ENCODE measurements around the gene ACTG1. TPM values are rescaled to one million over a fixed set of nuclear protein-coding genes. Genes with fewer than 3 reads are reported as not detected.

The ACTG1 gene
- total and polyA plus RNA-seq, 9 of the 15 experiments (the other 6 are each of a cell fraction or from before 2014, with no cell fraction given): 224 to 1,775 (median 568) TPM

DNA sequence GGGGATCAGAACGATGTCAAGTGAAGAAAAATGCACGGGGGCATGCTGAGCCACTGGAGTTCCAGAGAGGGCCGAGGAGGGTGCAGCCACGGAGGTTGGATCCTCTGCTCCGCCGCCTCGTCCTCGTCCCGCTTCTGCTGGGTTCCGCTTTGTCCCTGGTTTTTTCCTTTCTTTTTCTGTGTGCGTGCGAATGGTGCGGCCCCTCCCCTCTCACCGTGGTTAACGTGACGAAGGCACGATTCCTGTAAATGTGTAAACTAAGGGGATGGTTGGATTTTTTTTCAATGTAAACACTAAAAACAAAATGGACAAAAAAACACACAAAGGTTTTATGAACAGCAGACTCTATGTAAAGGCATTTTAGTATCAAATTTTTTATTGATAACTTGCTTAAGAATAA lies 46.7 kb downstream of the ACTG1 start:
- H3K27me3 ChIP-seq (ENCODE audit: control insufficient read depth in 2 of 2, insufficient read depth in 2 of 2, low read length in 2 of 2): no peaks in the 10 kb centered on the region
- peaks cover 11 to 70% of the 10 kb centered on the region in 2 experiments for H3K4me1 ChIP-seq (replicated peaks in 1 of 2; ENCODE audit: control insufficient read depth in 2 of 2, insufficient read depth in 2 of 2, low read length in 2 of 2)
- no peak for DNase-seq (ENCODE audit: extremely low read depth in 1 of 4, low spot score in 3 of 4)
- intact Hi-C loops (cut with micrococcal nuclease) (no loop called here), in situ Hi-C loops (cut with MboI) (no loop called here)
- FAIRE-seq: no peak
- no peak overlapping the region for H3K4me3 ChIP-seq
- no peak overlapping the region for H3K4me2 ChIP-seq (ENCODE audit: insufficient read depth, low read length)
- ChIA-PET POLR2A (no interaction called here), CTCF (ENCODE audit: low intra/inter-chr PET ratio) (no interaction called here)
- no peak for ATAC-seq
- peaks cover 6% of the 10 kb centered on the region; the same call in 1 of the 3 replicates for H3K36me3 ChIP-seq (ENCODE audit: control insufficient read depth, insufficient read depth, low read length)
- no peak overlapping the region for H3K27ac ChIP-seq (ENCODE audit: extremely low read depth, low read depth, low read length)
- no TSS peak for BruUV-seq (replicated peaks)
- no peak overlapping the region for H3K9ac ChIP-seq (ENCODE audit: insufficient read depth in 1 of 2, low read depth in 2 of 2, low read length in 2 of 2)
- no peaks in the 10 kb centered on the region for H4K20me1 ChIP-seq (replicated peaks; ENCODE audit: control insufficient read depth, insufficient read depth, low read length)
- no peak overlapping the region for H2AFZ ChIP-seq (ENCODE audit: low read depth, low read length)
- no peaks in the 10 kb centered on the region for H3K79me2 ChIP-seq (ENCODE audit: control insufficient read depth, insufficient read depth, low read length)
- H3K9me1 ChIP-seq (ENCODE audit: control insufficient read depth, insufficient read depth, low read length): no peaks in the 10 kb centered on the region
- WGBS (ENCODE audit: insufficient coverage, low coverage, missing lambda C conversion rate): 78% methylated on average over 16 of the region's 17 CpGs
- TF ChIP-seq, protein P1, sequence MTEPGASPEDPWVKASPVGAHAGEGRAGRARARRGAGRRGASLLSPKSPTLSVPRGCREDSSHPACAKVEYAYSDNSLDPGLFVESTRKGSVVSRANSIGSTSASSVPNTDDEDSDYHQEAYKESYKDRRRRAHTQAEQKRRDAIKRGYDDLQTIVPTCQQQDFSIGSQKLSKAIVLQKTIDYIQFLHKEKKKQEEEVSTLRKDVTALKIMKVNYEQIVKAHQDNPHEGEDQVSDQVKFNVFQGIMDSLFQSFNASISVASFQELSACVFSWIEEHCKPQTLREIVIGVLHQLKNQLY (CRISPR knock-in tag; conservative IDR thresholded peaks at IDR 0.05): no peak
- no peaks in the 10 kb centered on the region for H3K9me3 ChIP-seq (replicated peaks; ENCODE audit: control insufficient read depth, insufficient read depth, low read depth, low read length)

DNA sequence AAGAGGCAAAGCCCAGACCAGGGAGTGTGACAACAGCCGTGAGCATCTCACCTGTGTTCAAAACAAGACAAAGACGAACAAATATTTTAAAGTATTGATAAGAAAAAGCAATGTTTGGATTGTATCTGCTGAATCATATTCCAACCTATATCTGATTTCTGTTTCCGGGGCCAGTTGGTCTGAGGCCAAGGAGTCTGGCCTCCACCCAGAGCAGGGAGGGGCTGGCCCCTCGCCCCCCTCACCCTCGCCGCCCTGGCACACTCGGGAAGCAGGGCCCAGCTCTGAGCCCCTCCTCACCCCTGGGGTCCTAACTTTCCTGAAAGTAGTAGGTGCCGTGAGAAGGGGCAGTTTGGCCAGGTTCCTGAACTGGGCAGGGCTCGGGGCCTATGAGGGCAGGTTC lies 48.0 kb downstream of the ACTG1 start:
- POLR2A ChIA-PET: no interaction called here
- FAIRE-seq (no peak), ATAC-seq (no peak), DNase-seq (ENCODE audit: extremely low read depth in 1 of 4, low spot score in 3 of 4) (no peak)
- WGBS (ENCODE audit: insufficient coverage, low coverage, missing lambda C conversion rate): 28% methylated on average over 7 of the region's 9 CpGs
- H3K27me3 ChIP-seq (ENCODE audit: control insufficient read depth in 2 of 2, insufficient read depth in 2 of 2, low read length in 2 of 2): no peaks in the 10 kb centered on the region
- H3K9me3 ChIP-seq (replicated peaks; ENCODE audit: control insufficient read depth, insufficient read depth, low read depth, low read length): no peaks in the 10 kb centered on the region
- peaks cover 18 to 83% of the 10 kb centered on the region in 2 experiments for H3K4me1 ChIP-seq (replicated peaks in 1 of 2; ENCODE audit: control insufficient read depth in 2 of 2, insufficient read depth in 2 of 2, low read length in 2 of 2)
- H3K9ac ChIP-seq (ENCODE audit: insufficient read depth in 1 of 2, low read depth in 2 of 2, low read length in 2 of 2): no peak overlapping the region
- intact Hi-C loops (cut with micrococcal nuclease): no loop called here
- H4K20me1 ChIP-seq (replicated peaks; ENCODE audit: control insufficient read depth, insufficient read depth, low read length): no peaks in the 10 kb centered on the region
- no peaks in the 10 kb centered on the region for H3K9me1 ChIP-seq (ENCODE audit: control insufficient read depth, insufficient read depth, low read length)
- H3K36me3 ChIP-seq (ENCODE audit: control insufficient read depth, insufficient read depth, low read length): peaks cover 6% of the 10 kb centered on the region; the same call in 1 of the 3 replicates
- in situ Hi-C loops (cut with MboI): no loop called here
- CTCF ChIA-PET (ENCODE audit: low intra/inter-chr PET ratio): no interaction called here
- BruUV-seq (replicated peaks): no TSS peak
- no peak overlapping the region for H3K4me3 ChIP-seq
- no peak overlapping the region for H3K4me2 ChIP-seq (ENCODE audit: insufficient read depth, low read length)
- no peak overlapping the region for H3K27ac ChIP-seq (ENCODE audit: extremely low read depth, low read depth, low read length)
- H3K79me2 ChIP-seq (ENCODE audit: control insufficient read depth, insufficient read depth, low read length): no peaks in the 10 kb centered on the region
- no peak overlapping the region for H2AFZ ChIP-seq (ENCODE audit: low read depth, low read length)
- TF ChIP-seq, protein P2, sequence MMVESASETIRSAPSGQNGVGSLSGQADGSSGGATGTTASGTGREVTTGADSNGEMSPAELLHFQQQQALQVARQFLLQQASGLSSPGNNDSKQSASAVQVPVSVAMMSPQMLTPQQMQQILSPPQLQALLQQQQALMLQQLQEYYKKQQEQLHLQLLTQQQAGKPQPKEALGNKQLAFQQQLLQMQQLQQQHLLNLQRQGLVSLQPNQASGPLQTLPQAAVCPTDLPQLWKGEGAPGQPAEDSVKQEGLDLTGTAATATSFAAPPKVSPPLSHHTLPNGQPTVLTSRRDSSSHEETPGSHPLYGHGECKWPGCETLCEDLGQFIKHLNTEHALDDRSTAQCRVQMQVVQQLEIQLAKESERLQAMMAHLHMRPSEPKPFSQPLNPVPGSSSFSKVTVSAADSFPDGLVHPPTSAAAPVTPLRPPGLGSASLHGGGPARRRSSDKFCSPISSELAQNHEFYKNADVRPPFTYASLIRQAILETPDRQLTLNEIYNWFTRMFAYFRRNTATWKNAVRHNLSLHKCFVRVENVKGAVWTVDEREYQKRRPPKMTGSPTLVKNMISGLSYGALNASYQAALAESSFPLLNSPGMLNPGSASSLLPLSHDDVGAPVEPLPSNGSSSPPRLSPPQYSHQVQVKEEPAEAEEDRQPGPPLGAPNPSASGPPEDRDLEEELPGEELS (CRISPR knock-in tag; IDR thresholded peaks at IDR 0.05; ENCODE audit: borderline replicate concordance): no peak
- TF ChIP-seq HCFC1 (IDR thresholded peaks at IDR 0.05; ENCODE audit: low read depth, low read length): no peak
- TF ChIP-seq, protein P3, sequence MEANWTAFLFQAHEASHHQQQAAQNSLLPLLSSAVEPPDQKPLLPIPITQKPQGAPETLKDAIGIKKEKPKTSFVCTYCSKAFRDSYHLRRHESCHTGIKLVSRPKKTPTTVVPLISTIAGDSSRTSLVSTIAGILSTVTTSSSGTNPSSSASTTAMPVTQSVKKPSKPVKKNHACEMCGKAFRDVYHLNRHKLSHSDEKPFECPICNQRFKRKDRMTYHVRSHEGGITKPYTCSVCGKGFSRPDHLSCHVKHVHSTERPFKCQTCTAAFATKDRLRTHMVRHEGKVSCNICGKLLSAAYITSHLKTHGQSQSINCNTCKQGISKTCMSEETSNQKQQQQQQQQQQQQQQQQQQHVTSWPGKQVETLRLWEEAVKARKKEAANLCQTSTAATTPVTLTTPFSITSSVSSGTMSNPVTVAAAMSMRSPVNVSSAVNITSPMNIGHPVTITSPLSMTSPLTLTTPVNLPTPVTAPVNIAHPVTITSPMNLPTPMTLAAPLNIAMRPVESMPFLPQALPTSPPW (CRISPR knock-in tag; IDR thresholded peaks at IDR 0.05): peak; percentile 41; the same call in 1 of the 2 replicates
- no peak for TF ChIP-seq RNF2 (IDR thresholded peaks at IDR 0.05)
- TF ChIP-seq, protein P4, sequence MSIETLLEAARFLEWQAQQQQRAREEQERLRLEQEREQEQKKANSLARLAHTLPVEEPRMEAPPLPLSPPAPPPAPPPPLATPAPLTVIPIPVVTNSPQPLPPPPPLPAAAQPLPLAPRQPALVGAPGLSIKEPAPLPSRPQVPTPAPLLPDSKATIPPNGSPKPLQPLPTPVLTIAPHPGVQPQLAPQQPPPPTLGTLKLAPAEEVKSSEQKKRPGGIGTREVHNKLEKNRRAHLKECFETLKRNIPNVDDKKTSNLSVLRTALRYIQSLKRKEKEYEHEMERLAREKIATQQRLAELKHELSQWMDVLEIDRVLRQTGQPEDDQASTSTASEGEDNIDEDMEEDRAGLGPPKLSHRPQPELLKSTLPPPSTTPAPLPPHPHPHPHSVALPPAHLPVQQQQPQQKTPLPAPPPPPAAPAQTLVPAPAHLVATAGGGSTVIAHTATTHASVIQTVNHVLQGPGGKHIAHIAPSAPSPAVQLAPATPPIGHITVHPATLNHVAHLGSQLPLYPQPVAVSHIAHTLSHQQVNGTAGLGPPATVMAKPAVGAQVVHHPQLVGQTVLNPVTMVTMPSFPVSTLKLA (conservative IDR thresholded peaks at IDR 0.05): no peak
- TF ChIP-seq MAFG (tag; conservative IDR thresholded peaks at IDR 0.05): 0 out of 2 replicates have a peak, but pooled peaks have one; percentile 20

Data from K562 (cell line).